AG04450 (cell line): ENCODE measurements around the gene CADM4. TPM values are rescaled to one million over a fixed set of nuclear protein-coding genes. Genes with fewer than 3 reads are reported as not detected.
A peak's percentile ranks its signal among the peaks of the same experiment; 100 is the strongest.

Experiments used
- CTCF ChIA-PET: fragments of 300-600, 350-600 bp; formaldehyde crosslinking; extraction: SDS; loops from one replicate; lab custom pipeline; 2022; ENCODE audit warnings: antibody characterized with exemption, inconsistent platforms; lab: Charles Lee
- POLR2A ChIA-PET: fragments of 350-600 bp; formaldehyde crosslinking; extraction: SDS; loops from one replicate; lab custom pipeline; 2021; ENCODE audit warnings: antibody characterized with exemption, inconsistent platforms; lab: Yijun Ruan, JAX
- DNase-seq: peaks from one replicate; pipeline ENCODE4 v3.0.0-alpha.2; 2011; ENCODE audit warnings: low read depth, low spot score
- H3K27ac ChIP-seq: one replicate; pipeline ENCODE4 v1.5.1; 2012; ENCODE audit warnings: low read depth, low read length, control low read depth
- H3K27me3 ChIP-seq: one replicate; pipeline ENCODE4 v1.6.0; 2012; ENCODE audit warnings: low read length; ENCODE audit not compliant: control insufficient read depth, insufficient read depth
- H3K4me3 ChIP-seq: 2 replicates; pipeline ENCODE4 v1.5.1; 2011; ENCODE audit warnings: mild to moderate bottlenecking, low read depth, low read length, control low read depth
- H3K9me3 ChIP-seq: 2 replicates; pipeline ENCODE4 v1.5.1; 2012; ENCODE audit warnings: low read length; ENCODE audit not compliant: control insufficient read depth, insufficient read depth
- CTCF ChIP-seq: IDR thresholded peaks from 2 replicates; pipeline ENCODE4 v1.5.1; 2011; ENCODE audit warnings: low read depth, low read length, control low read depth, inconsistent platforms
- polyA plus RNA-seq: library from polyadenylated mRNA; depleted of rRNA; stranded (reverse); fragments of >200 nt; gene quantifications from 2 replicates; pipeline ENCODE4 v1.2.3, GENCODE V29; 2011

CADM4 gene
- polyA plus RNA-seq, 1 experiment, result 3.7 TPM

DNA sequence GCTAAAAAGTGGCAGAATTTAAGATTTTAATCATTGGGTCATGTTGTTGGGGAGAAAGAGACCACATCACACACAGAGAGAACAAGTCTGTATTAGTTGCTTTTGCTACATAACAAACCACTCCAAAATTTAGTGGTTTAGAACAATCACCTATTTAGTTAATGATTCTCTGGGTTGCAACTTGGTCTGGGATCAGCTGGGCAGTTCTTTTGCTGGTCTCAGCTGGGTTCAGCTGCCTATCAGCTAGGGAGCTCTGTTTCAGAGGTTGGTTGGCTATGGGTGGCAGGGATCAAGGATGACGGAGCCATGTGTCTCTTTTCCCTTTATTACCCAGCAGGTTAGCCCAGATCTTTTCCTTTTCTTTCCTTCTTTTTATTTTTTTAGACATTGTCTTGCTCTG lies 55.2 kb downstream of the CADM4 start:
- ChIA-PET CTCF (interaction anchor here (1.2 kb wide), 1 partner anchor 10 kb away, joined by 7 read pairs; no protein-coding TSS in a partner anchor), POLR2A (no interaction called here)
- no peaks in the 10 kb centered on the region for H3K9me3 ChIP-seq
- no peaks in the 10 kb centered on the region for H3K27me3 ChIP-seq
- no peak for TF ChIP-seq CTCF
- no peak for DNase-seq
- H3K4me3 ChIP-seq, result no peak overlapping the region
- H3K27ac ChIP-seq, result no peak overlapping the region

DNA sequence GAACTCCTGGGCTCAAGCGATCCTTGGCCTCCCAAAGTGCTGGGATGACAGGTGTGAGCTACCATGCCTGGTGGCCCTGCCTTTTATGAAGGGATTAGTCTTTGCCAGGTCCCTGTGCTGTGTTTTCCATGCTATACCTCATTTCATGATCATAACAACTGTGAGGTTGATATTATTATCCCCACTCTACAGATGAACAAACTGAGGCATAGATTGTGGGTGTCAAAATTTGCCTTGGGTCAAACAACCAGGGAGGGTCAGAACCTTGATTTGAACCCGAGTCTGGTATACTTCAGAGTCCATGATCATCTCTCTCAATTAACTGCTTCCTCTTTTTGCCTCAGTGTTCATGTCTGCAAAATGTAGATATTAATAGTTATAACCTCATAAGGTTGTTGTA lies 57.2 kb downstream of the CADM4 start:
- ChIA-PET CTCF (interaction anchor here (2.0 kb wide), 1 partner anchor 12 kb away, joined by 10 read pairs; no protein-coding TSS in a partner anchor), POLR2A (no interaction called here)

GRCh38 chr19:43581467-43581866 lies 58.2 kb downstream of the CADM4 start:
- Histone ChIP-seq H3K27me3 (peaks cover 2% of the 10 kb centered on the region), H3K4me3 (no peak overlapping the region), H3K27ac (no peak overlapping the region), H3K9me3 (no peaks in the 10 kb centered on the region)
- ChIA-PET POLR2A (no interaction called here), CTCF (interaction anchor here (0.6 to 2.0 kb wide), 3 partner anchors 13 to 134 kb away, joined by 3 to 10 read pairs (median 6); no protein-coding TSS in a partner anchor)
- no peak for TF ChIP-seq CTCF
- no peak for DNase-seq

More for the DNA sequence above, 57.2 kb downstream of the CADM4 start:
- H3K27ac ChIP-seq, result no peak overlapping the region
- no peak overlapping the region for H3K4me3 ChIP-seq
- no peaks in the 10 kb centered on the region for H3K9me3 ChIP-seq
- TF ChIP-seq CTCF, result no peak
- H3K27me3 ChIP-seq, result peaks cover 2% of the 10 kb centered on the region
- no peak for DNase-seq

GRCh38 chr19:43578787-43579186 lies 60.9 kb downstream of the CADM4 start:
- Histone ChIP-seq H3K27me3 (peaks cover 2% of the 10 kb centered on the region), H3K4me3 (no peak overlapping the region), H3K9me3 (peaks cover 3% of the 10 kb centered on the region; the same call in 1 of the 2 replicates), H3K27ac (no peak overlapping the region)
- no peak for DNase-seq
- ChIA-PET POLR2A (no interaction called here), CTCF (no interaction called here)
- no peak for TF ChIP-seq CTCF

DNA sequence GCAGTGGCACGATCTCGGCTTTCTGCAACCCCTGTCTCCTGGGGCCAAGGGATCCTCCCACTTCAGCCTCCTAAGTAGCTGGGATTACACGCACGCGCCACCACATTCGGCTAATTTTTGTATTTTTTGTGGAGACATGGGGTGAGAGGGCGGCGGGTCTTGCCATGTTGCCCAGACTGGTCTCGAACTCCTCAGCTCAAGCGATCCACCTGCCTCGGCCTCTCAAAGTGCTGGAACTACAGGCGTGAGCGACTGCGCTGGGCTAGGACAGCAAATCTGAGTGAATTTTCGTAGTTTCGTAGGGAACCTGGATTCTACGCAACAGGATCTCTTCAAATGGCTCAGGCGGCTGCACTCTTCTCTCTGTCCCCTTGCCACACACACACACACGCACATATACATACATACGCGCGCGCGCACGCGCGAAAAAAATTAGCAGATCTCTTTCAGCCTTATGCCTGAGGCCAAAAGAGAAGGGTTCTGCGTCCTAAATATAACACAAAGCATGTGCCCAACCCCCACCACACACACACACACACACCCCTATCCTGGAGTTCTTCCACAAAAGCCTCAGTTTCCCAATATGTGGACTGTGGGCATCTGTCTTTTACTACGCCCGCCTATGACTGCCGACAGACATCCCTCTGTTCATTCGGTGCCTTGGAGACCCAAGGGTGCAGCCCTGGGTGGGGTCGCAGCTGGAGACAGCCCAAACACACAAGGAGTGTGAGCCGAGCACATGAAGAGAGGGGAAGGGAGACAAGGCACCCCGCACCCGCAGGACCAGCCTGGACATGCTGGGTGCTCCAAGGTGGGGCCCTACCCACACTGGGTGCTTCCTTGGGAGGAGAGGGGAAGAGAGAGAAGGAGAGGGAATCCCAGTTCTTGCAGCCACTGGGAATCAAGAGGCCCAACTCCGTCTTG lies 63.4 kb downstream of the CADM4 start:
- DNase-seq, result no peak
- TF ChIP-seq CTCF, result no peak
- H3K9me3 ChIP-seq, result peaks cover 3% of the 10 kb centered on the region; the same call in 1 of the 2 replicates
- peaks cover 2% of the 10 kb centered on the region for H3K27me3 ChIP-seq
- POLR2A ChIA-PET, result no interaction called here
- H3K4me3 ChIP-seq, result peak overlapping the region; percentile 58
- CTCF ChIA-PET, result interaction anchor here (2.6 to 3.0 kb wide), 2 partner anchors 18 to 21 kb away, joined by 6 to 20 read pairs; no protein-coding TSS in a partner anchor
- H3K27ac ChIP-seq, result peak overlapping the region; percentile 61
